PC-9 (cell line): ENCODE data around the gene MSL1. TPM values are rescaled to one million over a fixed set of nuclear protein-coding genes. Genes with fewer than 3 reads are reported as not detected.
A peak's percentile ranks its signal among the peaks of the same experiment; 100 is the strongest.

Experiments used
- BruUV-seq: library from RNA; stranded (reverse); fragments of 400-500 nt; replicated peaks from 2 replicates; lab custom pipeline; 2021; lab: Mats Ljungman, UMichigan
- CTCF ChIA-PET: fragments of 300-600 bp; sonication (Branson Sonifier 250); formaldehyde crosslinking; loops from one replicate; lab custom pipeline; 2022; ENCODE audit warnings: antibody characterized with exemption; lab: Charles Lee
- POLR2A ChIA-PET: fragments of 300-600 bp; sonication (Branson Sonifier 250); formaldehyde crosslinking; loops from one replicate; lab custom pipeline; 2022; ENCODE audit warnings: antibody characterized with exemption; ENCODE audit not compliant: unreplicated experiment; lab: Charles Lee
- DNase-seq, 2 experiments: peaks; one replicate each; pipeline versions ENCODE4 v3.0.0 to v3.0.0-alpha.2; 2015 to 2022; ENCODE audit warnings: mixed read lengths in 1 of 2
- H2AFZ ChIP-seq: fragments of 200-600 bp; sonication (generic); 2 replicates; pipeline ENCODE4 v1.8.1; 2017; ENCODE audit warnings: antibody characterized with exemption
- H3F3A ChIP-seq: fragments of 200-600 bp; sonication (generic); 2 replicates; pipeline ENCODE4 v1.8.1; 2017; ENCODE audit warnings: antibody characterized with exemption, mild to moderate bottlenecking, low read depth; ENCODE audit not compliant: insufficient read depth
- H3K27ac ChIP-seq: fragments of 200-600 bp; sonication (generic); 2 replicates; pipeline ENCODE4 v1.6.1; 2016; ENCODE audit warnings: mixed run types
- H3K27me3 ChIP-seq: fragments of 200-600 bp; sonication (generic); 2 replicates; pipeline ENCODE4 v1.6.1; 2016; ENCODE audit warnings: low read depth, mixed run types; ENCODE audit not compliant: insufficient read depth
- H3K36me3 ChIP-seq: fragments of 200-600 bp; sonication (generic); 2 replicates; pipeline ENCODE4 v1.6.1; 2016; ENCODE audit warnings: low read depth, mixed run types
- H3K4me1 ChIP-seq: fragments of 200-600 bp; sonication (generic); replicated peaks from 2 replicates; pipeline ENCODE4 v1.6.1; 2016; ENCODE audit warnings: mixed run types; ENCODE audit not compliant: insufficient read depth
- H3K4me2 ChIP-seq: fragments of 200-600 bp; sonication (generic); 2 replicates; pipeline ENCODE4 v1.6.1; 2017; ENCODE audit warnings: mixed run types
- H3K4me3 ChIP-seq: fragments of 200-600 bp; sonication (generic); 2 replicates; pipeline ENCODE4 v1.6.1; 2016; ENCODE audit warnings: mixed run types
- H3K79me2 ChIP-seq: fragments of 200-600 bp; sonication (generic); 2 replicates; pipeline ENCODE4 v1.6.1; 2017; ENCODE audit warnings: low read depth, mixed run types
- H3K9me2 ChIP-seq: fragments of 200-600 bp; sonication (generic); 2 replicates; pipeline ENCODE4 v1.8.1; 2017; ENCODE audit warnings: mild to moderate bottlenecking; ENCODE audit not compliant: insufficient read depth
- H3K9me3 ChIP-seq: fragments of 200-600 bp; sonication (generic); 2 replicates; pipeline ENCODE4 v1.8.1; 2016; ENCODE audit warnings: low read depth; ENCODE audit not compliant: insufficient read depth
- H4K20me1 ChIP-seq: fragments of 200-600 bp; sonication (generic); 2 replicates; pipeline ENCODE4 v1.8.1; 2017; ENCODE audit not compliant: insufficient read depth
- EZH2 ChIP-seq: fragments of 200-600 bp; sonication (generic); IDR thresholded peaks from 2 replicates; pipeline ENCODE4 v1.8.0; 2017; ENCODE audit warnings: antibody characterized with exemption, low read depth
- intact Hi-C: fragments of 100-400 bp; cut with micrococcal nuclease; formaldehyde crosslinking; loops from one replicate; pipeline ENCODE4 v1.10.0; 2022; ENCODE audit not compliant: unreplicated experiment
- total RNA-seq: library from RNA; stranded (reverse); gene quantifications from 2 replicates; pipeline ENCODE4 v1.2.3, GENCODE V29; 2021
- TF ChIP-seq, protein P1 (sequence below): fragments of 200-600 bp; sonication (generic); conservative IDR thresholded peaks from 2 replicates; pipeline ENCODE4 v1.6.1; 2017; ENCODE audit warnings: mixed run types, antibody characterized with exemption, mild to moderate bottlenecking, moderate library complexity

Gene MSL1
- total RNA-seq, 1 experiment from 2014 or later: 61.8 TPM

DNA sequence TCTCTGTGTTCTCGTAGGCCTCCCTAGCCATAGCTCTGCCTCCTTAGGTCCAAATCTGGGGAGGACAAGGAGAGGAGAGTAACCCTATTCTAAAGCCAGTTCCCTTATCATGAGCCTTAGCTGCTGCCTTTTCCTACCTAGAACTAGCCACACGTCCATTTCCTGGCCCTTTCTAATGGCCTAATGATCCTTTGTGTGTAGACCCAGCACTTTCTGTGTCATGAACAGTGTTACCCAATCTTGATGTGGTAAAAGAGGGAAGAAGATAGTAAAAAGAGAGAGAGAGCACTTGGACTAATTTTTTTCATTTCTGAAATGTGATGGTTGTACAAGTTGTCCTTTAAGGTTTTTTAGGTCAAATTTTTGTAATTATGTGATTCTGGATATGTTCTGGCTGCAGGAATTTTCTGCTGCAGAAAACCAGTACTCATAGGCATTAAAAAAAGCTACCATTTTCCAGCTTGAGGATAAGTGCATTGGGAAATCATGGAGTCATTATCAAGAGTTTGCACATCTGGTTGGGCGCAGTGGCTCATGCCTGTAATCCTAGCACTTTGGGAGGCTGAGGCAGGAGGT, 36.8 kb downstream of the MSL1 start:
- peaks cover 7% of the 10 kb centered on the region; the same call in 1 of the 2 replicates for H3F3A ChIP-seq
- no peaks in the 10 kb centered on the region for H3K9me3 ChIP-seq
- CTCF ChIA-PET: no interaction called here
- H3K27ac ChIP-seq: no peak overlapping the region
- H3K27me3 ChIP-seq: no peaks in the 10 kb centered on the region
- BruUV-seq: no TSS peak
- no peaks in the 10 kb centered on the region for H3K4me1 ChIP-seq
- no peaks in the 10 kb centered on the region for H3K9me2 ChIP-seq
- POLR2A ChIA-PET: no interaction called here
- H4K20me1 ChIP-seq: peaks cover 13% of the 10 kb centered on the region; the same call in 1 of the 2 replicates
- H2AFZ ChIP-seq: no peak overlapping the region
- DNase-seq: no peak
- H3K79me2 ChIP-seq: peaks cover 12% of the 10 kb centered on the region; the same call in 1 of the 2 replicates
- no peak overlapping the region for H3K4me2 ChIP-seq
- TF ChIP-seq, protein P1, sequence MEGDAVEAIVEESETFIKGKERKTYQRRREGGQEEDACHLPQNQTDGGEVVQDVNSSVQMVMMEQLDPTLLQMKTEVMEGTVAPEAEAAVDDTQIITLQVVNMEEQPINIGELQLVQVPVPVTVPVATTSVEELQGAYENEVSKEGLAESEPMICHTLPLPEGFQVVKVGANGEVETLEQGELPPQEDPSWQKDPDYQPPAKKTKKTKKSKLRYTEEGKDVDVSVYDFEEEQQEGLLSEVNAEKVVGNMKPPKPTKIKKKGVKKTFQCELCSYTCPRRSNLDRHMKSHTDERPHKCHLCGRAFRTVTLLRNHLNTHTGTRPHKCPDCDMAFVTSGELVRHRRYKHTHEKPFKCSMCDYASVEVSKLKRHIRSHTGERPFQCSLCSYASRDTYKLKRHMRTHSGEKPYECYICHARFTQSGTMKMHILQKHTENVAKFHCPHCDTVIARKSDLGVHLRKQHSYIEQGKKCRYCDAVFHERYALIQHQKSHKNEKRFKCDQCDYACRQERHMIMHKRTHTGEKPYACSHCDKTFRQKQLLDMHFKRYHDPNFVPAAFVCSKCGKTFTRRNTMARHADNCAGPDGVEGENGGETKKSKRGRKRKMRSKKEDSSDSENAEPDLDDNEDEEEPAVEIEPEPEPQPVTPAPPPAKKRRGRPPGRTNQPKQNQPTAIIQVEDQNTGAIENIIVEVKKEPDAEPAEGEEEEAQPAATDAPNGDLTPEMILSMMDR: no peak
- no peak for TF ChIP-seq EZH2
- H3K4me3 ChIP-seq: no peak overlapping the region
- peaks cover 13% of the 10 kb centered on the region for H3K36me3 ChIP-seq
- intact Hi-C loops: no loop called here

DNA sequence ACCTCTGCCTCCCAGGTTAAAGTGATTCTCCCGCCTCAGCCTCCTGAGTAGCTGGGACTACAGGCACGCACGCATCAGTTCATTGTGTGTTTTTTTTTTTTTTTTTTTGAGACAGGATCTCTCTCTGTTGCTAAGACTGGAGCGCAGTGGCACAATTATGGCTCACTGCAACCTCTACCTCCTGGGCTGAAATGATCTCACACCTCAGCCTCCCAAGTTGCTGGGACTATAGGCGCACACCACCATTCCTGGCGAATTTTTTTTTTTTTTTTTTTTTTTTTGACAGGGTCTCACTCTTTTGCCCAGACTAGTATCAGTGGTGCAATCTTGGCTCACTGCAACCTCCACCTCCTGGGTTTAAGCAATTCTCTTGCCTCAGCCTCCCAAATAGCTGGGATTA, 37.7 kb downstream of the MSL1 start:
- Histone ChIP-seq H3K9me3 (no peaks in the 10 kb centered on the region), H3K27ac (no peak overlapping the region), H3F3A (peaks cover 5% of the 10 kb centered on the region; the same call in 1 of the 2 replicates), H3K9me2 (no peaks in the 10 kb centered on the region), H3K27me3 (no peaks in the 10 kb centered on the region), H3K4me1 (no peaks in the 10 kb centered on the region), H4K20me1 (peaks cover 13% of the 10 kb centered on the region; the same call in 1 of the 2 replicates), H3K36me3 (peaks cover 17% of the 10 kb centered on the region), H3K4me2 (no peak overlapping the region), H3K79me2 (peaks cover 12% of the 10 kb centered on the region; the same call in 1 of the 2 replicates), H3K4me3 (no peak overlapping the region), H2AFZ (no peak overlapping the region)
- no TSS peak for BruUV-seq
- DNase-seq: no peak
- TF ChIP-seq EZH2: no peak
- TF ChIP-seq, protein P1: no peak
- intact Hi-C loops: no loop called here
- ChIA-PET CTCF (no interaction called here), POLR2A (no interaction called here)

DNA sequence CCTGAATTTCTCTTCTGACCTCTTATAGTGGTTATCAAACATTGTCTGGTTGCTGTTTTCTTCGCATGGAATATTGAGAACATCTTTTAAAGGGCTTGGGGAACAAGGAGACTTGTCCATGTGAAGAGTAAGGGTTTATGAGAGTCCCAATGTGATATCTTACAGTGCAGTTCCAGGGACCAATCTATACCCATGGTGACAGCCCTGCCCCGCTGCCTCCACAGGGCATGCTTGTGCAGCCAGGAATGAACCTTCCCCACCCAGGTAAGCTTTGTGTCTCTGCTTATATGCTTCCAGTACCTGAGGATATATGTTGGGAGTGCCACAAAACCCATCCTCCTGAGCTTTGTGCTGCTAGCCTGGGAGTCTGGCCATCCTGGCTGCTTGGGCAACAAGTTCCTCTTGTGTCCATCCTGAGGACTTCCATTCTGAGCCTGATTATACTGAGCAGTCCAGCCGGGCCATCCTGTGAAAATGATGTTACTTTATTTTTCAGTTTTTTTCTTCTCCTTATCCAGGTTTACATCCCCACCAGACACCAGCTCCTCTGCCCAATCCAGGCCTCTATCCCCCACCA, 46.0 kb downstream of the MSL1 start:
- POLR2A ChIA-PET: interaction anchor here (0.6 kb wide), 1 partner anchor 209 kb away, joined by 5 read pairs; no protein-coding TSS in a partner anchor

More for the DNA sequence above, 46.0 kb downstream of the MSL1 start:
- TF ChIP-seq, protein P1: no peak
- TF ChIP-seq EZH2: no peak
- H3K27ac ChIP-seq: no peak overlapping the region
- H3K79me2 ChIP-seq: no peaks in the 10 kb centered on the region
- intact Hi-C loops: loop anchor here (1.0 to 5.0 kb wide), 4 partner anchors 54 to 545 kb away; no protein-coding TSS in a partner anchor
- no peaks in the 10 kb centered on the region for H3K9me3 ChIP-seq
- peaks cover 6% of the 10 kb centered on the region; the same call in 1 of the 2 replicates for H3K4me1 ChIP-seq
- H3K4me2 ChIP-seq: peak overlapping the region; percentile 23; the same call in 1 of the 2 replicates
- H3K36me3 ChIP-seq: peaks cover 46% of the 10 kb centered on the region
- no peak overlapping the region for H3K4me3 ChIP-seq
- no peaks in the 10 kb centered on the region for H3K9me2 ChIP-seq
- no TSS peak for BruUV-seq
- H4K20me1 ChIP-seq: no peaks in the 10 kb centered on the region; the same call in 1 of the 2 replicates
- no peak for DNase-seq
- CTCF ChIA-PET: interaction anchor here (0.6 to 2.0 kb wide), 5 partner anchors 39 to 620 kb away, joined by 3 to 8 read pairs (median 4); no protein-coding TSS in a partner anchor
- H3K27me3 ChIP-seq: no peaks in the 10 kb centered on the region
- no peak overlapping the region for H2AFZ ChIP-seq
- peaks cover 34% of the 10 kb centered on the region; the same call in 1 of the 2 replicates for H3F3A ChIP-seq
